HepG2 (cell line): ENCODE data around the gene SEC62. TPM values are rescaled to one million over a fixed set of nuclear protein-coding genes. Genes with fewer than 3 reads are reported as not detected.
A peak's percentile ranks its signal among the peaks of the same experiment; 100 is the strongest.

Source experiments
- ATAC-seq: fragments of 200-7000 bp; cut with Tn5 transposase; 3 replicates; pipeline ENCODE4 v1.9.1; 2020; ENCODE audit warnings: mild to moderate bottlenecking, moderate library complexity
- BruUV-seq: library from RNA; stranded (reverse); fragments of 400-500 nt; replicated peaks from 2 replicates; lab custom pipeline; 2021; lab: Mats Ljungman, UMichigan
- CTCF ChIA-PET: fragments of 300-600 bp; formaldehyde crosslinking; extraction: SDS; loops from one replicate; lab custom pipeline; 2021; ENCODE audit warnings: low total read pairs, inconsistent platforms, low intra/inter-chr PET ratio; lab: Yijun Ruan, JAX
- POLR2A ChIA-PET: fragments of 350-600 bp; sonication (Branson Sonifier 250); formaldehyde crosslinking; loops from one replicate; lab custom pipeline; 2020; ENCODE audit warnings: antibody characterized with exemption, inconsistent platforms; lab: Yijun Ruan, JAX
- DNase-seq: peaks from one replicate; pipeline ENCODE4 v3.0.0-alpha.2; 2015; ENCODE audit warnings: low spot score
- FAIRE-seq: peaks from 3 replicates; lab custom pipeline; 2011; peaks lifted over from hg19 to GRCh38; lab: Jason Lieb, UNC
- H2AFZ ChIP-seq: one replicate; pipeline ENCODE4 v1.6.1; 2011; ENCODE audit warnings: low read length, inconsistent platforms
- H3K27ac ChIP-seq: fragments of 300-600 bp; 3 replicates; pipeline ENCODE4 v1.8.0; 2011; ENCODE audit warnings: mixed run types, mild to moderate bottlenecking, mixed read lengths, low read length, inconsistent platforms; ENCODE audit not compliant: insufficient read depth; ENCODE audit errors: extremely low read length
- H3K27me3 ChIP-seq, 2 experiments: fragments of 200-600 bp in 1 of 2; 2 replicates in 1 of 2; 3 replicates in 1 of 2; pipeline versions ENCODE4 v1.6.0 to v1.8.0; 2011; ENCODE audit warnings: low read length in 2 of 2, mild to moderate bottlenecking in 2 of 2, moderate library complexity in 2 of 2, inconsistent platforms in 1 of 2; ENCODE audit not compliant: insufficient read depth in 2 of 2, control insufficient read depth in 1 of 2
- H3K36me3 ChIP-seq, 2 experiments: fragments of 200-600 bp in 1 of 2; replicated peaks in 1 of 2; 2 replicates in 1 of 2; 3 replicates in 1 of 2; pipeline versions ENCODE4 v1.5.1 to v1.8.0; 2011; ENCODE audit warnings: low read length in 2 of 2, inconsistent platforms in 1 of 2; ENCODE audit not compliant: insufficient read depth in 2 of 2, control insufficient read depth in 1 of 2
- H3K4me1 ChIP-seq: 2 replicates; pipeline ENCODE4 v1.5.1; 2012; ENCODE audit warnings: low read length, inconsistent platforms; ENCODE audit not compliant: insufficient read depth
- H3K4me2 ChIP-seq: 2 replicates; pipeline ENCODE4 v1.6.0; 2011; ENCODE audit warnings: low read depth, low read length, inconsistent platforms
- H3K4me3 ChIP-seq, 3 experiments: fragments of 200-600 bp in 1 of 3; sonication (generic), shearing (Covaris generic) in 1 of 3; replicated peaks in 1 of 3; 2 replicates each; pipeline ENCODE4 v1.5.1; 2011 to 2016; ENCODE audit warnings: low read length in 3 of 3, inconsistent platforms in 2 of 3, low read depth in 2 of 3, mild to moderate bottlenecking in 2 of 3, control low read depth in 1 of 3, mixed read lengths in 1 of 3; ENCODE audit not compliant: insufficient read depth in 1 of 3
- H3K79me2 ChIP-seq: one replicate; pipeline ENCODE4 v1.6.1; 2011; ENCODE audit warnings: low read length, inconsistent platforms; ENCODE audit not compliant: insufficient read depth
- H3K9ac ChIP-seq: 2 replicates; pipeline ENCODE4 v1.6.0; 2011; ENCODE audit warnings: mild to moderate bottlenecking, low read depth, low read length, inconsistent platforms; ENCODE audit not compliant: insufficient read depth
- H3K9me3 ChIP-seq: 2 replicates; pipeline ENCODE4 v1.5.1; 2012; ENCODE audit warnings: mild to moderate bottlenecking, low read length
- H4K20me1 ChIP-seq: 2 replicates; pipeline ENCODE4 v1.6.0; 2011; ENCODE audit warnings: inconsistent platforms, mild to moderate bottlenecking, low read length, moderate library complexity; ENCODE audit not compliant: insufficient read depth
- CAMTA2 ChIP-seq: sonication (generic); formaldehyde crosslinking; IDR thresholded peaks from 2 replicates; pipeline ENCODE4 v1.4.0; 2020; ENCODE audit warnings: mild to moderate bottlenecking, missing genetic modification reagents, borderline replicate concordance
- CEBPG ChIP-seq: IDR thresholded peaks from 2 replicates; pipeline ENCODE4 v1.6.1; 2016
- ELF1 ChIP-seq: sonication (generic); formaldehyde crosslinking; IDR thresholded peaks from 2 replicates; pipeline ENCODE4 v1.4.0; 2020; ENCODE audit warnings: missing genetic modification reagents
- ELF3 ChIP-seq: IDR thresholded peaks from 2 replicates; pipeline ENCODE4 v1.6.1; 2016; ENCODE audit warnings: missing genetic modification reagents, missing compliant biosample characterization
- FOXM1 ChIP-seq: sonication (generic); formaldehyde crosslinking; IDR thresholded peaks from 2 replicates; pipeline ENCODE4 v1.5.0; 2020; ENCODE audit warnings: missing genetic modification reagents
- GABPA ChIP-seq, 2 experiments: IDR thresholded peaks; 2 replicates each; pipeline ENCODE4 v1.6.1; 2011 to 2016; ENCODE audit warnings: low read depth in 2 of 2, low read length in 1 of 2, missing biosample characterization in 1 of 2, missing genetic modification characterization in 1 of 2
- GABPB1 ChIP-seq: IDR thresholded peaks from 2 replicates; pipeline ENCODE4 v1.6.1; 2016; ENCODE audit warnings: mild to moderate bottlenecking, missing genetic modification reagents, moderate library complexity, missing compliant biosample characterization
- PCBP2 ChIP-seq: fragments of 200-400 bp; formaldehyde crosslinking; optimal IDR thresholded peaks from 2 replicates; pipeline ENCODE3; 2018; ENCODE audit warnings: low read length, low read depth; ENCODE audit not compliant: poor library complexity, severe bottlenecking
- RARA ChIP-seq: IDR thresholded peaks from 2 replicates; pipeline ENCODE4 v1.6.1; 2016; ENCODE audit warnings: missing genetic modification reagents, missing compliant biosample characterization
- SALL1 ChIP-seq: sonication (generic); formaldehyde crosslinking; IDR thresholded peaks from 2 replicates; pipeline ENCODE4 v1.8.0; 2022; ENCODE audit warnings: mild to moderate bottlenecking, missing genetic modification reagents
- ZNF20 ChIP-seq: sonication (generic); formaldehyde crosslinking; IDR thresholded peaks from 2 replicates; pipeline ENCODE4 v1.4.0; 2020; ENCODE audit warnings: mild to moderate bottlenecking, moderate library complexity, missing genetic modification reagents
- WGBS: methylation state at CpG from one replicate; pipeline ENCODE4 v1.1.6; 2017; ENCODE audit warnings: low lambda C conversion rate; 5-methylcytosine and 5-hydroxymethylcytosine counted together
- in situ Hi-C: cut with HindIII; loops from 2 replicates; pipeline ENCODE4 v1.10.0; 2017; ENCODE audit warnings: low pct_unique_long_range_greater_than_20kb; ENCODE audit not compliant: extremely low pct_ligation_motif_present
- intact Hi-C: fragments of 100-400 bp; cut with micrococcal nuclease; formaldehyde crosslinking; loops from one replicate; pipeline ENCODE4 v1.10.0; 2022; ENCODE audit not compliant: unreplicated experiment
- polyA plus RNA-seq, 8 experiments: library from polyadenylated mRNA; depleted of rRNA in 3 of 8; stranded (reverse) in 7 of 8; unstranded in 1 of 8; fragments of >200 nt; fragmentation: Illumina TruSeq in 4 of 8; extraction: Trizol in 4 of 8; gene quantifications; 2 replicates each; pipeline versions ENCODE4 v1.2.1 to v1.2.3, GENCODE V29; 2011 to 2016; ENCODE audit warnings: low read depth in 4 of 8, missing spikeins in 1 of 8, mixed read lengths in 1 of 8; ENCODE audit not compliant: insufficient read depth in 1 of 8
- total RNA-seq, 5 experiments: library from RNA; depleted of rRNA; stranded (reverse); fragments of >200 nt; fragmentation: Illumina TruSeq; extraction: Trizol; gene quantifications; 2 replicates each; pipeline ENCODE4 v1.2.3, GENCODE V29; 2016; ENCODE audit warnings: low read depth in 1 of 5
- TF ChIP-seq, protein P1 (sequence below): sonication (generic); formaldehyde crosslinking; conservative IDR thresholded peaks from 2 replicates; pipeline ENCODE4 v1.8.0; 2022; ENCODE audit warnings: mild to moderate bottlenecking, moderate library complexity, missing genetic modification reagents
- TF ChIP-seq, protein P2 (sequence below): sonication (generic); formaldehyde crosslinking; IDR thresholded peaks from 2 replicates; pipeline ENCODE4 v1.5.0; 2020; ENCODE audit warnings: mild to moderate bottlenecking, missing genetic modification reagents
- TF ChIP-seq, protein P3 (sequence below), 2 experiments: fragments of 450-650 bp in 1 of 2; sonication (generic) in 1 of 2; formaldehyde crosslinking; IDR thresholded peaks; 2 replicates each; pipeline versions ENCODE4 v1.5.0 to v1.8.0; 2020 to 2022; ENCODE audit warnings: mild to moderate bottlenecking in 1 of 2, missing genetic modification reagents in 1 of 2
- TF ChIP-seq, protein P4 (sequence below): sonication (generic); formaldehyde crosslinking; IDR thresholded peaks from 2 replicates; pipeline ENCODE4 v1.4.0; 2020; ENCODE audit warnings: missing genetic modification reagents

Gene SEC62
- total and polyA plus RNA-seq, 2 of the 13 experiments (the other 11 are each of a cell fraction or from before 2014, with no cell fraction given) = 54.0 to 68.7 TPM

DNA sequence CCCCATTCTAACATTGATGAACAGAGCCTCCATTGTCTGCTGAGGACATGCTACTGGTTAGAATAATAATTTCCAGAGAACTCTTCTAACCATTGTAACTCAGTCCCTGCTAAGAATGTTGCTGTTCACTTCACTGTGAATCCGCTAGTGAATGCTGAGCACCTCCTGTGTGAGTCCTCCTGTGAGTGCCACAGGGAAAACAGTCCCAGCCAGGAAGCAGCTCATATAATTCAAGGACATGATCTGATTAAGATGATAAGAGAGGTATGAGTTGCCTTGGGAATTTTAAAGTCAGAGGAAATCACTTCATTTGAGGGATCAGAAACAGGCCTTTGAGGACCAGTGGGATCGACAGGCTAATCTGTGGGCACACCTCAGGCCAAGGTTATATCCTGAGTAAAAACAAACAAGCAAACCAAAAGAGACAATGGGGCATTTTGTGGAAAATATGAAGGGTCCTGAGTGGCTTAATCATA lies 37.3 kb downstream of the SEC62 start (continued):
- TF ChIP-seq, protein P1, sequence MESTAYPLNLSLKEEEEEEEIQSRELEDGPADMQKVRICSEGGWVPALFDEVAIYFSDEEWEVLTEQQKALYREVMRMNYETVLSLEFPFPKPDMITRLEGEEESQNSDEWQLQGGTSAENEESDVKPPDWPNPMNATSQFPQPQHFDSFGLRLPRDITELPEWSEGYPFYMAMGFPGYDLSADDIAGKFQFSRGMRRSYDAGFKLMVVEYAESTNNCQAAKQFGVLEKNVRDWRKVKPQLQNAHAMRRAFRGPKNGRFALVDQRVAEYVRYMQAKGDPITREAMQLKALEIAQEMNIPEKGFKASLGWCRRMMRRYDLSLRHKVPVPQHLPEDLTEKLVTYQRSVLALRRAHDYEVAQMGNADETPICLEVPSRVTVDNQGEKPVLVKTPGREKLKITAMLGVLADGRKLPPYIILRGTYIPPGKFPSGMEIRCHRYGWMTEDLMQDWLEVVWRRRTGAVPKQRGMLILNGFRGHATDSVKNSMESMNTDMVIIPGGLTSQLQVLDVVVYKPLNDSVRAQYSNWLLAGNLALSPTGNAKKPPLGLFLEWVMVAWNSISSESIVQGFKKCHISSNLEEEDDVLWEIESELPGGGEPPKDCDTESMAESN = no peak
- TF ChIP-seq CAMTA2 (CRISPR knock-in tag) = no peak
- TF ChIP-seq ZNF20 (CRISPR knock-in tag) = no peak
- TF ChIP-seq, protein P2, sequence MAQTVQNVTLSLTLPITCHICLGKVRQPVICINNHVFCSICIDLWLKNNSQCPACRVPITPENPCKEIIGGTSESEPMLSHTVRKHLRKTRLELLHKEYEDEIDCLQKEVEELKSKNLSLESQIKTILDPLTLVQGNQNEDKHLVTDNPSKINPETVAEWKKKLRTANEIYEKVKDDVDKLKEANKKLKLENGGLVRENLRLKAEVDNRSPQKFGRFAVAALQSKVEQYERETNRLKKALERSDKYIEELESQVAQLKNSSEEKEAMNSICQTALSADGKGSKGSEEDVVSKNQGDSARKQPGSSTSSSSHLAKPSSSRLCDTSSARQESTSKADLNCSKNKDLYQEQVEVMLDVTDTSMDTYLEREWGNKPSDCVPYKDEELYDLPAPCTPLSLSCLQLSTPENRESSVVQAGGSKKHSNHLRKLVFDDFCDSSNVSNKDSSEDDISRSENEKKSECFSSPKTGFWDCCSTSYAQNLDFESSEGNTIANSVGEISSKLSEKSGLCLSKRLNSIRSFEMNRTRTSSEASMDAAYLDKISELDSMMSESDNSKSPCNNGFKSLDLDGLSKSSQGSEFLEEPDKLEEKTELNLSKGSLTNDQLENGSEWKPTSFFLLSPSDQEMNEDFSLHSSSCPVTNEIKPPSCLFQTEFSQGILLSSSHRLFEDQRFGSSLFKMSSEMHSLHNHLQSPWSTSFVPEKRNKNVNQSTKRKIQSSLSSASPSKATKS (CRISPR knock-in tag) = no peak
- TF ChIP-seq RARA = peak; percentile 66
- TF ChIP-seq PCBP2 = no peak
- TF ChIP-seq, all 625 proteins: peak for 131

DNA sequence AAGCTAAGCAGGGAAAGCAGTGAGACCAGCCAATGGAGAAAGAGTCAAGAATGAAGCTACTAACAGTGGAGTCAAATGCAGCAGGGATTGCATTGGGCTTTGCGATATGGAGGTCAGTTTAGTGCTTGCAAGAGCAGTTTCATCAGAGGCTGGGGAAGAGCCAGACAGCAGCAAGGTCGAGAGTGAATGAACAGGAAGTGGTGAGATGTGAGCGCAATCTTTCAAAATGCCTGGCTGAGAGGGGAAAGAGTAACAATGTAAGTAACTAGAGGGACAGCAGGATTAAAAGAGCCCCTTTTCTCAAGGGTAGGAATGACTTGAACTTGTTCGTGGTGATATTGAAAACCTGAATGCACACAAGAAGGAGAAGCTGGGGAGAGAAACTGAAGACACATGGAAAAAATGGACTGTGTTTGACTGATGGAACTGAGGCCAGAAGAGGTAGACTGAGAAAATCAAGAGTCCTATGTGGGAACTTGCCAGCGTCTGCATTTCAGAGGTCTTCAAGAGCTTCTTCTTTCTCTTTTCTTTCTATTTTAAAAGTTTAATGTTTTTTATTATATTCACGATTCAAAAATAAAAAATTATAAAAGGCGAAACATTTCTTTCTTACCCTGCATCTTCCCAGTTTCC lies 40.5 kb downstream of the SEC62 start:
- BruUV-seq = no TSS peak
- TF ChIP-seq GABPA (IDR thresholded peaks at IDR 0.05; ENCODE audit: low read depth, low read length) (no peak), GABPA (CRISPR knock-in tag; IDR thresholded peaks at IDR 0.05; ENCODE audit: low read depth) (0 out of 2 replicates have a peak, but pooled peaks have one; percentile 36), ELF3 (peak; percentile 26; the same call in 1 of the 2 replicates), ELF1 (CRISPR knock-in tag) (peak; percentile 39; the same call in 1 of the 2 replicates), SALL1 (CRISPR knock-in tag) (0 out of 2 replicates have a peak, but pooled peaks have one; percentile 10), FOXM1 (no peak), GABPB1 (peak; percentile 37; the same call in 1 of the 2 replicates), CEBPG (CRISPR knock-in tag) (peak; percentile 37; the same call in 1 of the 2 replicates)
- TF ChIP-seq, protein P3, sequence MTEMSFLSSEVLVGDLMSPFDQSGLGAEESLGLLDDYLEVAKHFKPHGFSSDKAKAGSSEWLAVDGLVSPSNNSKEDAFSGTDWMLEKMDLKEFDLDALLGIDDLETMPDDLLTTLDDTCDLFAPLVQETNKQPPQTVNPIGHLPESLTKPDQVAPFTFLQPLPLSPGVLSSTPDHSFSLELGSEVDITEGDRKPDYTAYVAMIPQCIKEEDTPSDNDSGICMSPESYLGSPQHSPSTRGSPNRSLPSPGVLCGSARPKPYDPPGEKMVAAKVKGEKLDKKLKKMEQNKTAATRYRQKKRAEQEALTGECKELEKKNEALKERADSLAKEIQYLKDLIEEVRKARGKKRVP (CRISPR knock-in tag; IDR thresholded peaks at IDR 0.05) = peak in 1 of 2 experiments; percentile 21; a peak in 1 of 4 replicates
- TF ChIP-seq, protein P4, sequence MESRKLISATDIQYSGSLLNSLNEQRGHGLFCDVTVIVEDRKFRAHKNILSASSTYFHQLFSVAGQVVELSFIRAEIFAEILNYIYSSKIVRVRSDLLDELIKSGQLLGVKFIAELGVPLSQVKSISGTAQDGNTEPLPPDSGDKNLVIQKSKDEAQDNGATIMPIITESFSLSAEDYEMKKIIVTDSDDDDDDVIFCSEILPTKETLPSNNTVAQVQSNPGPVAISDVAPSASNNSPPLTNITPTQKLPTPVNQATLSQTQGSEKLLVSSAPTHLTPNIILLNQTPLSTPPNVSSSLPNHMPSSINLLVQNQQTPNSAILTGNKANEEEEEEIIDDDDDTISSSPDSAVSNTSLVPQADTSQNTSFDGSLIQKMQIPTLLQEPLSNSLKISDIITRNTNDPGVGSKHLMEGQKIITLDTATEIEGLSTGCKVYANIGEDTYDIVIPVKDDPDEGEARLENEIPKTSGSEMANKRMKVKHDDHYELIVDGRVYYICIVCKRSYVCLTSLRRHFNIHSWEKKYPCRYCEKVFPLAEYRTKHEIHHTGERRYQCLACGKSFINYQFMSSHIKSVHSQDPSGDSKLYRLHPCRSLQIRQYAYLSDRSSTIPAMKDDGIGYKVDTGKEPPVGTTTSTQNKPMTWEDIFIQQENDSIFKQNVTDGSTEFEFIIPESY (CRISPR knock-in tag) = 0 out of 2 replicates have a peak, but pooled peaks have one; percentile 18

More for the DNA sequence above, 40.5 kb downstream of the SEC62 start:
- Histone ChIP-seq H3K4me3 (no peak overlapping the region), H4K20me1 (no peaks in the 10 kb centered on the region), H3K79me2 (no peaks in the 10 kb centered on the region), H3K27ac (peak overlapping the region; percentile 22), H3K27me3 (no peaks in the 10 kb centered on the region), H3K36me3 (no peaks in the 10 kb centered on the region), H3K9ac (no peak overlapping the region), H2AFZ (peak overlapping the region; percentile 86), H3K4me2 (peak overlapping the region; percentile 42), H3K9me3 (no peaks in the 10 kb centered on the region), H3K4me1 (peaks cover 61% of the 10 kb centered on the region)
- FAIRE-seq (no peak), DNase-seq (peak; percentile 51), ATAC-seq (peak; percentile 28; the same call in 2 of the 3 replicates)
- in situ Hi-C loops (no loop called here), intact Hi-C loops (no loop called here)
- WGBS = 46% methylated on average over 7 of the region's 7 CpGs
- POLR2A ChIA-PET = no interaction called here
- CTCF ChIA-PET = no interaction called here
